ENCODE measurements around the gene PRR20G. TPM values are rescaled to one million over a fixed set of nuclear protein-coding genes. Genes with fewer than 3 reads are reported as not detected.

Gene PRR20G
- total and polyA plus RNA-seq, 2 donors (not counting 3 experiments of a cell fraction or from before 2014, with no cell fraction given) = not detected

DNA sequence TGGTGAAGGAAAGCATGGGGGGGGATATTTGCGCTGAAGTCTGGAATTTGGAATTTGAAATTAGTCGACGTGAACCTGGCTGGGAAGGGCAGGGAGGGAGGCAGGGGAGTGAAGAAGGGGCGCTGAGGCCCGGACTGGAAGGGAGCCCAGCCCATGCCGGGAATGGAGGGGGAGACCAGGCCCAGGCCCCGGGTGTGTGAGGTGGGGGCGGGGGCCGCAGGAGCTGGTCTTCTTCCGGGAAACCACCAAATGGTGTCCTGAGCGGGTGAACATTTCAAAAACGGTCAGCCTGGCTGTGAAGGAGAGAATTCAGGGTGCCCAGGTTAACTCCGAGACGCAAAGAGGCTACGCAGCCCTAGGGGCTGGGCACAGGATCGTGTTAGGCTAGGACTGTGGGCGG, 497 bp upstream of the PRR20G start:
- no peak for FAIRE-seq
- BruUV-seq (replicated peaks) = no TSS peak
- dilution Hi-C loops (cut with MboI; ENCODE audit: extremely low pct_ligation_motif_present, low sequenced_read_pairs) = no loop called here

More for the DNA sequence above, 497 bp upstream of the PRR20G start:
- Histone ChIP-seq H4K20me1 (replicated peaks; ENCODE audit: control insufficient read depth, extremely low read depth, insufficient read depth, low read length) (no peaks in the 10 kb centered on the region), H3K79me2 (ENCODE audit: control insufficient read depth, insufficient read depth, low read length) (no peaks in the 10 kb centered on the region), H3K27me3 (ENCODE audit: control insufficient read depth in 2 of 2, insufficient read depth in 2 of 2, low read length in 2 of 2) (no peaks in the 10 kb centered on the region), H2AFZ (ENCODE audit: low read depth, low read length) (no peak overlapping the region), H3K9ac (replicated peaks; ENCODE audit: extremely low read depth, insufficient read depth, low read length) (no peak overlapping the region), H3K9me1 (replicated peaks; ENCODE audit: control insufficient read depth, extremely low read depth, insufficient read depth, low read length) (no peaks in the 10 kb centered on the region), H3K27ac (ENCODE audit: insufficient read depth, low read depth, low read length) (no peak overlapping the region), H3K4me3 (replicated peaks in 1 of 3; ENCODE audit: insufficient read depth in 1 of 3, low read depth in 1 of 3, low read length in 3 of 3) (no peak overlapping the region), H3K4me2 (ENCODE audit: insufficient read depth, low read length) (no peak overlapping the region), H3K9me3 (replicated peaks; ENCODE audit: control insufficient read depth, insufficient read depth, low read length) (no peaks in the 10 kb centered on the region), H3K4me1 (ENCODE audit: control insufficient read depth, extremely low read depth, insufficient read depth, low read length) (no peaks in the 10 kb centered on the region), H3K36me3 (ENCODE audit: control insufficient read depth in 2 of 2, extremely low read depth in 1 of 2, insufficient read depth in 2 of 2, low read length in 2 of 2) (no peaks in the 10 kb centered on the region)
- no peak for DNase-seq (ENCODE audit: low read depth, low spot score)
- ChIA-PET POLR2A (no interaction called here), CTCF (no interaction called here)
- intact Hi-C loops (cut with micrococcal nuclease) = no loop called here
- TF ChIP-seq POLR2AphosphoS5 (IDR thresholded peaks at IDR 0.05; ENCODE audit: insufficient read depth, low read depth, low read length) = no peak
- no peak for TF ChIP-seq POLR2A (IDR thresholded peaks at IDR 0.05; ENCODE audit: low read depth, low read length)
- TF ChIP-seq JUN (IDR thresholded peaks at IDR 0.05; ENCODE audit: borderline replicate concordance, insufficient read depth, insufficient read length, low read depth) = no peak
- TF ChIP-seq, protein P1, sequence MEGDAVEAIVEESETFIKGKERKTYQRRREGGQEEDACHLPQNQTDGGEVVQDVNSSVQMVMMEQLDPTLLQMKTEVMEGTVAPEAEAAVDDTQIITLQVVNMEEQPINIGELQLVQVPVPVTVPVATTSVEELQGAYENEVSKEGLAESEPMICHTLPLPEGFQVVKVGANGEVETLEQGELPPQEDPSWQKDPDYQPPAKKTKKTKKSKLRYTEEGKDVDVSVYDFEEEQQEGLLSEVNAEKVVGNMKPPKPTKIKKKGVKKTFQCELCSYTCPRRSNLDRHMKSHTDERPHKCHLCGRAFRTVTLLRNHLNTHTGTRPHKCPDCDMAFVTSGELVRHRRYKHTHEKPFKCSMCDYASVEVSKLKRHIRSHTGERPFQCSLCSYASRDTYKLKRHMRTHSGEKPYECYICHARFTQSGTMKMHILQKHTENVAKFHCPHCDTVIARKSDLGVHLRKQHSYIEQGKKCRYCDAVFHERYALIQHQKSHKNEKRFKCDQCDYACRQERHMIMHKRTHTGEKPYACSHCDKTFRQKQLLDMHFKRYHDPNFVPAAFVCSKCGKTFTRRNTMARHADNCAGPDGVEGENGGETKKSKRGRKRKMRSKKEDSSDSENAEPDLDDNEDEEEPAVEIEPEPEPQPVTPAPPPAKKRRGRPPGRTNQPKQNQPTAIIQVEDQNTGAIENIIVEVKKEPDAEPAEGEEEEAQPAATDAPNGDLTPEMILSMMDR (IDR thresholded peaks at IDR 0.05; ENCODE audit: extremely low read depth in 1 of 2, insufficient read depth in 1 of 2, low read depth in 1 of 2, low read length in 2 of 2) = no peak
- no peak for TF ChIP-seq FOS (IDR thresholded peaks at IDR 0.05; ENCODE audit: borderline replicate concordance, insufficient read depth, low read length)
- no peak for TF ChIP-seq MAX (IDR thresholded peaks at IDR 0.05; ENCODE audit: insufficient read depth, insufficient read length)
- TF ChIP-seq MYC (IDR thresholded peaks at IDR 0.05; ENCODE audit: low read depth, low read length) = no peak
- TF ChIP-seq EZH2 (IDR thresholded peaks at IDR 0.05; ENCODE audit: borderline replicate concordance, low read depth, low read length, severe bottlenecking) = no peak
- TF ChIP-seq GATA2 (IDR thresholded peaks at IDR 0.05; ENCODE audit: insufficient read depth, insufficient read length, low read depth, low read length) = no peak
